ENCODE data around the gene RRP8.

The RRP8 gene

DNA sequence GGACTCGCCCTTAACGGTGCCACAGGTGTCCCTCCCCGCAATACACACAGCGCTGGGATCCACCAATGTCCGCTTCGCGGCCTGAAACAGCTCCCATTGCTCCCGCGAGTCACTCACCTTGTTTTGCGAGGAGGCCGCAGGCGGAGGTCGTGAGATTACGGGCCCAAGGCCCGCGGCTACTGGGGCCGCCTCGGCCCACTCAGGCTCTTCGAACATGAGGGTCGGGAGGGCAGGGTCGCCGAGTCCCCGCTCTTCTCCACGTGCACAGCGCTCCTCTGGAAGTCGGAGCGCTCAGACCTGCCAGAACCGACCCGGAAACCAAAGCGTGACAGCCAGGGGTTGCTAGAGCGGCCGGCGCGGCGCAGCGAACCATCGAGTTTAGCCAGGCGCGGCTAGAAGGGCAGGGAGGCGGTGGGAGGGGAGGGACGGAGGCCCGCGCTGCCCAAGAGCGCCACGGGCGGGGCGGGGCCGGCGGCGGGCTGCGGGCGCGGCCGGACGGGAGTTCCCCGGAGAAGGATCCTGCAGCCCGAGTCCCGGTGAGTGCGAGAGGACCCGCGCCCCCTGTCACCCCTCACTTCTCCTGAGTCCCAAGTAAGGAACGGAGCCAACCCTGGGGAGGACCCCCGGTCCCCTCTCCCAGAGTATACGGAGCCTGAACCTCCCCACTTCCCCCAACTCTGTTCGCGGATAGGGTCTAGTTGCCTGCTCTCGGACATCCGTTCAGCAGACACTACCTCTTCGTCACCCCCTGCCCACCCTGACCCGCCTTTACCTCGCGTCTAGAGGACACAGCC is at the start of gene RRP8, which contains the start of gene ILK:
TSS of gene RRP8 (minus strand) at position 330 of the 794 bp plus-strand sequence. CDS start at position 216, 114 bp downstream.
TSS of gene ILK (plus strand) at position 488 of the 794 bp plus-strand sequence. CDS start 498 bp downstream, outside the sequence.
- DNase-seq (ENCODE audit: insufficient read length, low spot score) (peak; percentile 78), FAIRE-seq (no peak)
- TF ChIP-seq, protein P1, sequence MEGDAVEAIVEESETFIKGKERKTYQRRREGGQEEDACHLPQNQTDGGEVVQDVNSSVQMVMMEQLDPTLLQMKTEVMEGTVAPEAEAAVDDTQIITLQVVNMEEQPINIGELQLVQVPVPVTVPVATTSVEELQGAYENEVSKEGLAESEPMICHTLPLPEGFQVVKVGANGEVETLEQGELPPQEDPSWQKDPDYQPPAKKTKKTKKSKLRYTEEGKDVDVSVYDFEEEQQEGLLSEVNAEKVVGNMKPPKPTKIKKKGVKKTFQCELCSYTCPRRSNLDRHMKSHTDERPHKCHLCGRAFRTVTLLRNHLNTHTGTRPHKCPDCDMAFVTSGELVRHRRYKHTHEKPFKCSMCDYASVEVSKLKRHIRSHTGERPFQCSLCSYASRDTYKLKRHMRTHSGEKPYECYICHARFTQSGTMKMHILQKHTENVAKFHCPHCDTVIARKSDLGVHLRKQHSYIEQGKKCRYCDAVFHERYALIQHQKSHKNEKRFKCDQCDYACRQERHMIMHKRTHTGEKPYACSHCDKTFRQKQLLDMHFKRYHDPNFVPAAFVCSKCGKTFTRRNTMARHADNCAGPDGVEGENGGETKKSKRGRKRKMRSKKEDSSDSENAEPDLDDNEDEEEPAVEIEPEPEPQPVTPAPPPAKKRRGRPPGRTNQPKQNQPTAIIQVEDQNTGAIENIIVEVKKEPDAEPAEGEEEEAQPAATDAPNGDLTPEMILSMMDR (IDR thresholded peaks at IDR 0.05; ENCODE audit: insufficient read depth, missing control alignments) = no peak

DNA sequence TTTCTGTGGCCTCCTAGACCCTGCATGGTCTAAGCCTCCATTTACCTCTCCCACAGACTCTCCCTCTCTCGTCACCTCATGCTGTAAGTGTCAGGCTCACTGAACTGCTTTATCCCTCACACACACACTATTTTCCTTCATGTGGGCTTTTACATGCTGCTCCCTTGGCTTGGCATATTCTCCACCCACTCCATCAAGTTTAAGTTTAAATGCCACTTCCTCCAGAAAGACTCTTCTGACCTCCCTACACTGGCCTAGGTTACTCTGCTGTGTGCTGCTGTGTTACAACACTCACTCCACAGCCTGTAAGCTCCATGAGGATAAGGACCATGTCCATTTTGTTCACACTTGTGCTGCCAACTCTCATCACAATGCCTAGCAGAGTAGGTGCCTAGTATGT is 49.7 kb upstream of the RRP8 start:
- FAIRE-seq (no peak), DNase-seq (ENCODE audit: insufficient read length, low spot score) (no peak)
- TF ChIP-seq, protein P1 (IDR thresholded peaks at IDR 0.05; ENCODE audit: insufficient read depth, missing control alignments) = no peak

DNA sequence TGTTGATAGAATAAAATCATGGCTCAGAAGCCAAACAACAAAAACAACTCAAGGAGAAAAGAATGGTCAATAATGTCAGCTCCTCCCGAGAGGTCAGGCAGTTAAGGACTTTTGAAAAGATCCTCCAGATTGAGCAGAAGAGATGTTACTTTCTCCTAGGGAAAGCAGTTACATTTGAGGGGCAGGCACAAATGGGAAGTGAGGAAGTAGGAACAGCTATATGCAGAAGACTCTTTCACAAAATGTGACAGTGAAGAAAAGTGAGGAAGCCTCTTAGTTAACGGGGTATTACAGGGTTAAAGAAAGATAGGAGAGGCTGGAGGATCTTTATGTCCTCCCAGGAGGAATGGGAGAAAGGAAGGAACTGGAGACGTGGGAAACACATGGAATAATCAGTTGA is 48.8 kb upstream of the RRP8 start:
- TF ChIP-seq, protein P1 (IDR thresholded peaks at IDR 0.05; ENCODE audit: insufficient read depth, missing control alignments) = no peak
- FAIRE-seq (no peak), DNase-seq (ENCODE audit: insufficient read length, low spot score) (no peak)

DNA sequence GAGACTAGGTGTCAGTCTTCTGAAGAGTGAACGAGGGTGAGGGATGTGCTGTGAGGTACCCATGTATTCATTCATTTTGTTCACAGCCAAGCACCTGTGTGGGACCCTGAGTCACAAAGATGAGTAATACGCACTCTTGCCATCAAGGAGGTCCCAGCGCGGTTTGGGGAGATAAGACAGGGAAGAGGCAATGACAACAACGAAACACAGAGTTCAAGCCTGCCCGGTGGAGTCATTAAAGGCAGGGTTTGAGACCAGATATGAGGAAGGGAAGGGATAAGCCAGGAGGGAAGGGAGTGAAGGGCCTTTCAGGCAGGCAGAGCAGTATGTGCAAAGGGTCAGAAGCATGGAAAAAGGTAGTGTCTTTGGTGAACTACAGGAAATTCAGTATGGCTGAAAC is 47.6 kb upstream of the RRP8 start:
- TF ChIP-seq, protein P1 (IDR thresholded peaks at IDR 0.05; ENCODE audit: insufficient read depth, missing control alignments) = no peak
- no peak for DNase-seq (ENCODE audit: insufficient read length, low spot score)
- FAIRE-seq = no peak

DNA sequence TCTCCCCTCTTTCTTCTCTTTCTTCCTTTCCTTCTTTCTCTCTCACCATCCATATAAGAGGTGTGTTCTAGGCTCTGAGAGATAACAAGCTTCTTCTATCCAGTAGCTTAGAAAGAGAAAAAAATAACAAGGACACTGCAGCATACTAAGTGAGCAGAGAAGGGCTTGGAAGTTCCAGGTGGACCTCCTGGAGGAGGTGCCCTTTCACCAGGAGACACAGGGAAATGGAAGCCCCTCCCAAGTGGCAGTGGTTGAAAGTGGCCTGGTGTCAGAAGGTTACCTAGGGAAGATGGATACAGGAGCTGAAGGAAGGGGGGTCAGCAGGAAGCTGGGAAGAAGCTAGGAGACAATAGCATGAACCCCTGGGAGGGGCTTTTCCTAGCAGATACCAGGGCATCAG is 46.7 kb upstream of the RRP8 start:
- TF ChIP-seq, protein P1 (IDR thresholded peaks at IDR 0.05; ENCODE audit: insufficient read depth, missing control alignments) = no peak
- no peak for DNase-seq (ENCODE audit: insufficient read length, low spot score)
- no peak for FAIRE-seq

DNA sequence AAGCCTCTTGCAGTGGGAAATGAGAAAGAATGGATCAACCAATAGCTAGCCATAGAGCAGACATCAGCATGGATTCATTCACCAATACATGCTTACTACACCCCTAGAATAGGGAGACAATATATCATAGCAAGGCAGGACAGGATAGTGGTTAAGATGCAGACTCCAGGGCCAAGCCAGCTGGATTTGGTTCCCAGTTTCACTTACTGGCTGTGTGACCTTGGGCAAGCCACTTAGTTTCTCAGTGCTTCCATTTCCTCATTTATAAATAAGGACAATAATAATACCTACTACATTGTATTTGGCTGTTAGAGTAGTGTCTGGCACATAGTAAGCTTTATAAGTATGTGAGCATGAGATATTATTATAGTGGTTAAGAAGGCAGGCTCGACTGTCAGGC is 45.1 kb upstream of the RRP8 start:
- TF ChIP-seq, protein P1 (IDR thresholded peaks at IDR 0.05; ENCODE audit: insufficient read depth, missing control alignments) = no peak
- DNase-seq (ENCODE audit: insufficient read length, low spot score) (no peak), FAIRE-seq (no peak)

DNA sequence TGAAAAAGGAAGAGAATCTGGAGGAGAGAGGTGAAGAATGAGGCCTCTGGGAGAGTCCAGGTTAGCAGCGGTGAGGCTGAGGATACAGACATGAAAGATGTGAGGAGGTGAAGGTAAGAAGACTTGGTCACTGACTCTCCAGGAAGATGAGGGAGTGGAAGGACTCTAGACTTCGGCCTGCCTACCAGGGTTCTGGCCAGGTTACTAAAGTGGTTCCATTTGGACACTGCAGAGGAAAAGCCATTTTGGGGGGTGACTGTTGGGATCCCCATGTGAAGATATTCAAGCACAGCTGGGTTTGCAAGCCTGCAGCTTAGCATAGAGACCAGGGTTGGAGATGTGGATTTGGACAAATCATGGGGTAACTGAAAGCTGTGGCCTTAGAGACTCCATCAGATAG is 44.4 kb upstream of the RRP8 start:
- DNase-seq (ENCODE audit: insufficient read length, low spot score) (no peak), FAIRE-seq (no peak)
- TF ChIP-seq, protein P1 (IDR thresholded peaks at IDR 0.05; ENCODE audit: insufficient read depth, missing control alignments) = no peak
